ENCODE results near the gene SARS1.

DNA sequence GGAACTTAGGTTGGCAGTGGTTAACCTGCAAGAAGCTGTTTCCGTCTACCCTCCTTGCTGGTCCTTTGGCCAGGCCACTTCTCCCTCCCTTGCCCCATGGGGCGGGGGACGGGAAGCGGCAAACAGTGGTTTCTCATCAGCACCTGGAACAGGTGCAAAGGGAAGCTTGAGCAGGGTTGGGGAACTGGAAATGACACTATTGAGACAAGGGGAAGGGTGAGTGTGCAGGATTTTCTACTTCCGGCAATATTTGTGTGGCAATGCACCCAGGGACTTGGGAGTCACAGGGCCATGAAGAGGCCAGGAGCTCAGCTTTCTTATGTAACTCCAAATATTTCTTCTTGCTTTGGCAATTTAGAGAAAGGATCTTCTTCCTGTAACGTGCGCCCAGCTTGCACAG lies 29.0 kb upstream of the SARS1 start:
- TF ChIP-seq, protein P1, sequence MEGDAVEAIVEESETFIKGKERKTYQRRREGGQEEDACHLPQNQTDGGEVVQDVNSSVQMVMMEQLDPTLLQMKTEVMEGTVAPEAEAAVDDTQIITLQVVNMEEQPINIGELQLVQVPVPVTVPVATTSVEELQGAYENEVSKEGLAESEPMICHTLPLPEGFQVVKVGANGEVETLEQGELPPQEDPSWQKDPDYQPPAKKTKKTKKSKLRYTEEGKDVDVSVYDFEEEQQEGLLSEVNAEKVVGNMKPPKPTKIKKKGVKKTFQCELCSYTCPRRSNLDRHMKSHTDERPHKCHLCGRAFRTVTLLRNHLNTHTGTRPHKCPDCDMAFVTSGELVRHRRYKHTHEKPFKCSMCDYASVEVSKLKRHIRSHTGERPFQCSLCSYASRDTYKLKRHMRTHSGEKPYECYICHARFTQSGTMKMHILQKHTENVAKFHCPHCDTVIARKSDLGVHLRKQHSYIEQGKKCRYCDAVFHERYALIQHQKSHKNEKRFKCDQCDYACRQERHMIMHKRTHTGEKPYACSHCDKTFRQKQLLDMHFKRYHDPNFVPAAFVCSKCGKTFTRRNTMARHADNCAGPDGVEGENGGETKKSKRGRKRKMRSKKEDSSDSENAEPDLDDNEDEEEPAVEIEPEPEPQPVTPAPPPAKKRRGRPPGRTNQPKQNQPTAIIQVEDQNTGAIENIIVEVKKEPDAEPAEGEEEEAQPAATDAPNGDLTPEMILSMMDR (IDR thresholded peaks at IDR 0.05; ENCODE audit: poor library complexity) = no peak
- TF ChIP-seq EZH2 (IDR thresholded peaks at IDR 0.05; ENCODE audit: borderline replicate concordance) = no peak

Data from hepatocyte (in vitro differentiated cells).